DND-41 (cell line): ENCODE data around the gene POLA1.

ENCODE experiments used
- ATAC-seq: fragments of 200-7000 bp; cut with Tn5 transposase; 3 replicates; pipeline ENCODE4 v1.9.1; 2021; ENCODE audit warnings: low read depth; ENCODE audit not compliant: insufficient read depth
- DNase-seq: peaks from one replicate; pipeline ENCODE4 v3.0.0-alpha.2; 2020
- H2AFZ ChIP-seq: 2 replicates; pipeline ENCODE4 v1.6.0; 2012; ENCODE audit warnings: low read depth, low read length
- H3K27ac ChIP-seq: 2 replicates; pipeline ENCODE4 v1.5.1; 2012; ENCODE audit warnings: low read length, inconsistent platforms
- H3K27me3 ChIP-seq: fragments of 200-600 bp; sonication (generic); 2 replicates; pipeline ENCODE4 v1.6.0; 2012; ENCODE audit warnings: low read length, mild to moderate bottlenecking, inconsistent platforms; ENCODE audit not compliant: insufficient read depth, poor library complexity
- H3K36me3 ChIP-seq: 2 replicates; pipeline ENCODE4 v1.5.1; 2012; ENCODE audit warnings: low read length, inconsistent platforms; ENCODE audit not compliant: insufficient read depth
- H3K4me1 ChIP-seq: 2 replicates; pipeline ENCODE4 v1.5.1; 2012; ENCODE audit warnings: mild to moderate bottlenecking, low read length; ENCODE audit not compliant: insufficient read depth
- H3K4me2 ChIP-seq: 2 replicates; pipeline ENCODE4 v1.6.0; 2012; ENCODE audit warnings: mild to moderate bottlenecking, moderate library complexity, low read length, inconsistent platforms; ENCODE audit not compliant: insufficient read depth
- H3K4me3 ChIP-seq, 2 experiments: fragments of 200-600 bp in 1 of 2; shearing (Covaris generic) in 1 of 2; 2 replicates each; pipeline ENCODE4 v1.5.1; 2012 to 2016; ENCODE audit warnings: inconsistent platforms in 2 of 2, low read length in 2 of 2, mild to moderate bottlenecking in 2 of 2, low read depth in 1 of 2, moderate library complexity in 1 of 2
- H3K79me2 ChIP-seq: 2 replicates; pipeline ENCODE4 v1.6.0; 2012; ENCODE audit warnings: low read length, inconsistent platforms; ENCODE audit not compliant: insufficient read depth
- H3K9ac ChIP-seq: 2 replicates; pipeline ENCODE4 v1.6.0; 2012; ENCODE audit warnings: low read depth, mild to moderate bottlenecking, inconsistent platforms, low read length, moderate library complexity
- H3K9me3 ChIP-seq: 2 replicates; pipeline ENCODE4 v1.5.1; 2012; ENCODE audit warnings: low read length, moderate library complexity, mild to moderate bottlenecking, inconsistent platforms; ENCODE audit not compliant: insufficient read depth, severe bottlenecking
- H4K20me1 ChIP-seq: 2 replicates; pipeline ENCODE4 v1.6.0; 2012; ENCODE audit warnings: low read length; ENCODE audit not compliant: insufficient read depth
- EZH2 ChIP-seq: IDR thresholded peaks from 3 replicates; pipeline ENCODE4 v1.6.1; 2012; ENCODE audit warnings: borderline replicate concordance, low read depth, mild to moderate bottlenecking, moderate library complexity, low read length, inconsistent platforms; ENCODE audit not compliant: severe bottlenecking
- TF ChIP-seq, protein P1 (sequence below): IDR thresholded peaks from 2 replicates; pipeline ENCODE4 v1.5.1; 2012; ENCODE audit warnings: borderline replicate concordance, low read length, moderate library complexity, mild to moderate bottlenecking; ENCODE audit not compliant: poor library complexity, severe bottlenecking; ENCODE audit errors: extremely low read depth

POLA1 gene

DNA sequence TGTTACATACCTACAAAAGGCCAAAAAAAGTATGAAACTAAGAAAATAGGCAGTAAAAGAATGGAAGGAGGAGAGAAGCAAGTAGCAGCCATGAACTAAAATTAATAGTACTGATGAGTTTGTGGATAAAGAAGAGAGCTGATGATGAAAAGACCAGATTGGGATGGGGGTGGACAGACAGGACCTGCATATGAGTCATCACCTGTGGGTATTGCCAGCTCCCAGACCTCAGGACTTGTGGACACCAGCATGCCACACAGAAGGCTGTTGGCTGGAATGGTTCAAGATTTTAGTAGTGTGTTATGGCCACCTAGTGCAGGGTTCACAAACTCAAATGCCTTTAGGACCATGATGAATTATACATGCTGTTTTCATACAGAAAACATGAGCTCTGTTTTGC, 263.1 kb downstream of the POLA1 start:
- no peaks in the 10 kb centered on the region for H4K20me1 ChIP-seq
- no peak overlapping the region for H2AFZ ChIP-seq
- no peaks in the 10 kb centered on the region for H3K9me3 ChIP-seq
- H3K79me2 ChIP-seq, result peaks cover 1% of the 10 kb centered on the region; the same call in 1 of the 2 replicates
- H3K27ac ChIP-seq, result no peak overlapping the region
- H3K36me3 ChIP-seq, result peaks cover 17% of the 10 kb centered on the region; the same call in 1 of the 2 replicates
- no peak for DNase-seq
- no peak overlapping the region for H3K4me2 ChIP-seq
- ATAC-seq, result no peak
- no peaks in the 10 kb centered on the region for H3K27me3 ChIP-seq
- no peak overlapping the region for H3K9ac ChIP-seq
- TF ChIP-seq, protein P1, sequence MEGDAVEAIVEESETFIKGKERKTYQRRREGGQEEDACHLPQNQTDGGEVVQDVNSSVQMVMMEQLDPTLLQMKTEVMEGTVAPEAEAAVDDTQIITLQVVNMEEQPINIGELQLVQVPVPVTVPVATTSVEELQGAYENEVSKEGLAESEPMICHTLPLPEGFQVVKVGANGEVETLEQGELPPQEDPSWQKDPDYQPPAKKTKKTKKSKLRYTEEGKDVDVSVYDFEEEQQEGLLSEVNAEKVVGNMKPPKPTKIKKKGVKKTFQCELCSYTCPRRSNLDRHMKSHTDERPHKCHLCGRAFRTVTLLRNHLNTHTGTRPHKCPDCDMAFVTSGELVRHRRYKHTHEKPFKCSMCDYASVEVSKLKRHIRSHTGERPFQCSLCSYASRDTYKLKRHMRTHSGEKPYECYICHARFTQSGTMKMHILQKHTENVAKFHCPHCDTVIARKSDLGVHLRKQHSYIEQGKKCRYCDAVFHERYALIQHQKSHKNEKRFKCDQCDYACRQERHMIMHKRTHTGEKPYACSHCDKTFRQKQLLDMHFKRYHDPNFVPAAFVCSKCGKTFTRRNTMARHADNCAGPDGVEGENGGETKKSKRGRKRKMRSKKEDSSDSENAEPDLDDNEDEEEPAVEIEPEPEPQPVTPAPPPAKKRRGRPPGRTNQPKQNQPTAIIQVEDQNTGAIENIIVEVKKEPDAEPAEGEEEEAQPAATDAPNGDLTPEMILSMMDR, result no peak
- TF ChIP-seq EZH2, result no peak
- H3K4me3 ChIP-seq, result no peak overlapping the region
- no peaks in the 10 kb centered on the region for H3K4me1 ChIP-seq

DNA sequence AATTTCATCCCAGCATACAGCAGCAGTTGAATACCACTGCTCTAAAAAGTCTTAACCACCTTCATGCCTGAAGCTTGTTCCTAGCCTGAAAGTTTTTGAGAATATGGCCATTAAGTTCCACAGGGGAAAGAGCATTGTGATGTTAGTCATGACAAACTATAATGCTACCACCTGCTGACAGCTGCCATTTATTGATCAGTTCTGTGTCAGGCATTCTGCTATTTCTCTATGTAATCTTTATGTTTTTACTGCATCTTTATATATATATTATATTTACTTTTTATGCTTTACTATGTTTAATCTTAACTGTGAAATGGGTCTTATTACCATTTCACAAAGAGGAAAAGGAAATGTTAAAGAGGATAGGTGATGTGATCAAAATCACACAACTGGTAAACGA, 268.1 kb downstream of the POLA1 start:
- no peaks in the 10 kb centered on the region for H3K79me2 ChIP-seq
- H3K36me3 ChIP-seq, result peaks cover 9% of the 10 kb centered on the region; the same call in 1 of the 2 replicates
- TF ChIP-seq EZH2, result no peak
- TF ChIP-seq, protein P1, result no peak
- no peaks in the 10 kb centered on the region for H3K27me3 ChIP-seq
- no peak overlapping the region for H3K4me2 ChIP-seq
- H2AFZ ChIP-seq, result no peak overlapping the region
- no peak overlapping the region for H3K9ac ChIP-seq
- no peak overlapping the region for H3K27ac ChIP-seq
- ATAC-seq (no peak), DNase-seq (no peak)
- no peak overlapping the region for H3K4me3 ChIP-seq
- no peaks in the 10 kb centered on the region for H4K20me1 ChIP-seq
- H3K4me1 ChIP-seq, result no peaks in the 10 kb centered on the region
- H3K9me3 ChIP-seq, result no peaks in the 10 kb centered on the region

DNA sequence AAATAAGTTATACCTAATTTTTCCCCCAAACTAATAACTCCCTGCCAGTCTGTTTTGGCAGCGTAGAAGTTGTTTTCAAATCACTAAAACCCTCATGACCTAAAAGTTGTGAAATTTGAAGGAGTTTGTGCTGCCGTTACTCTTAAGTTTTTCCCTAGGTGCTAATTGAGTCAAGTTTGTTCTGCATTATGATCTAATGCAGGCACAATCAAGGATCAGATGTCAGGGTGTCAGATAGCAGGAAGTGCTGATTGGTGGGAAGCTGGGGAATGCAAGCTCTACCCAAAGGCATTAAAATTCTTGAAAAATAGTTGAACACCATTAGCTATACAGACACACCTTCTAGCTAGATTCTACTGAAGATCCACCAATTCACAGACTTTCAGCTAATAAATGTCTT, 270.1 kb downstream of the POLA1 start:
- Histone ChIP-seq H4K20me1 (no peaks in the 10 kb centered on the region), H3K9me3 (no peaks in the 10 kb centered on the region), H3K36me3 (peaks cover 6% of the 10 kb centered on the region; the same call in 1 of the 2 replicates), H3K79me2 (no peaks in the 10 kb centered on the region), H3K27ac (no peak overlapping the region), H2AFZ (no peak overlapping the region), H3K4me2 (no peak overlapping the region), H3K4me3 (no peak overlapping the region), H3K9ac (no peak overlapping the region), H3K4me1 (no peaks in the 10 kb centered on the region), H3K27me3 (no peaks in the 10 kb centered on the region)
- TF ChIP-seq, protein P1, result no peak
- TF ChIP-seq EZH2, result no peak
- DNase-seq (no peak), ATAC-seq (no peak)

DNA sequence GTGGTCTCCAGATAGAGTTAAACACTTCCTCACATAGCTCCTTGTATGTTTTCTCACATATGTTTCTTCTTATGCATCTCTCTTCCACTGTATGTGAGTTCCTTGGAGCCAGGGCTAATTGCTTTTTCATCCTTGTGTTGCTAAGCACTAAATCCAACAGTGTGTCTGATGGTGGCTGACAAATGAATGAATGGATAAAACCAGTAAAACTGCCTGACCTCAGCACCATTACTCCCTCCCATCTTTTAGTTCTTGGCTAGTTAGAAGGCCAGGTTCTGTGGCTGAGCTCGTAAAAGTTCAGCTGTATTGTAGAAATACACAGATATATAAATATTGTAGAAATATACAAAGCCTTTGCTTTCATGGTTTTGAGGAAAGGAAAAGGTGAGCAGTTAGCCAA, 271.7 kb downstream of the POLA1 start:
- no peak overlapping the region for H3K4me2 ChIP-seq
- TF ChIP-seq, protein P1, result no peak
- no peak for TF ChIP-seq EZH2
- no peaks in the 10 kb centered on the region for H3K9me3 ChIP-seq
- DNase-seq (no peak), ATAC-seq (no peak)
- no peak overlapping the region for H3K4me3 ChIP-seq
- H3K9ac ChIP-seq, result no peak overlapping the region
- H4K20me1 ChIP-seq, result no peaks in the 10 kb centered on the region
- H3K36me3 ChIP-seq, result peaks cover 6% of the 10 kb centered on the region; the same call in 1 of the 2 replicates
- H3K4me1 ChIP-seq, result no peaks in the 10 kb centered on the region
- H3K27me3 ChIP-seq, result no peaks in the 10 kb centered on the region
- H3K79me2 ChIP-seq, result no peaks in the 10 kb centered on the region
- no peak overlapping the region for H2AFZ ChIP-seq
- no peak overlapping the region for H3K27ac ChIP-seq
